GM04504 (cell line): ENCODE measurements around the gene ICOS.

Experiments used
- DNase-seq: peaks from one replicate; pipeline ENCODE4 v3.0.0-alpha.2; 2012; ENCODE audit warnings: low read depth

Gene ICOS

GRCh38 chr2:204010628-204011560 is 74.3 kb downstream of the ICOS start:
- DNase-seq: no peak
